Measurements from ENCODE around the gene COPZ2. TPM values are rescaled to one million over a fixed set of nuclear protein-coding genes. Genes with fewer than 3 reads are reported as not detected.

Gene COPZ2
- total and polyA plus RNA-seq, 9 of the 15 experiments (the other 6 are each of a cell fraction or from before 2014, with no cell fraction given) = 0.22 to 0.49 TPM; not detected in 7

DNA sequence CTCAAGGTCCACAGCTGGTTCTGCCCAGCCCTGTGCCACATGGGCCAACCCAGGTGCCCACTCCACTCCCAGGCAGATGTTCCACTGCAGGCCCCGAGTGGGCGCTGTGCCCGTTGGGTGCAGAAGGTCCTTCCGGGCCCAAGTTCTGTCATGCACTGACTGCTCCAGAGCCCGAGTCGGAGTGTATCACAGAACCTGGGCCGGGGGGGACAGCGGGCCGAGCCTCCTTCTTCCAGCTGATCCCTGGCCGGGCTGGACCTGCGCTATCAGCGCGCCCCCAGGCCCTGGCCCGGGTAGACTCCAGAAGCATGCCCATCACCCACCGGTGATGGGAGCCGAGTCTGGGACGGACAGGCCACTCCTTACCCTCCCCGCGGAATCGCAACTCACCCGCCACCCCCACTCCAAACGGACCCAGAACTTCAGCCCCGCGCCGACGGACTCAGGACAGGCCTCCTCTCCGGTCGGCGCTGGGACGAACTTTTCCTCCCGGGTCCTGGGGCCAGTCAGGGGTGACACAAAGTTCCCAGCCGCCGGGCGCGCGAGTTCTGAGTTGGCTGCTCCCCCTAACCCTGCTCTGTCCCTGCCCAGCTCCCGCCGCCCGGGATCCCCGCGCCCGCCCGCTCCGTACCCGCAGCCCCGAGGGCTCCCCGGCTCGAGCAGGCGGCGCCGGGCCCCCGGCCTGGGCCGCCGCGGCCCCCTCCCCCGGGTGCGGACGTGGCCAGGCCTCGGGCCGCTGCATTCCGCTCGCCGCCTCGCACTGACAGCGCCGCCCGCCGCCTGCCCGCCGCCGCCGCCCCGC lies at the start of gene COPZ2 (continued):
- TF ChIP-seq ZNF57 (CRISPR knock-in tag; IDR thresholded peaks at IDR 0.05) (no peak), ZNF589 (CRISPR knock-in tag; IDR thresholded peaks at IDR 0.05; ENCODE audit: low read depth) (no peak), MYNN (IDR thresholded peaks at IDR 0.05) (no peak), MYNN (CRISPR knock-in tag; IDR thresholded peaks at IDR 0.05) (no peak), KLF16 (IDR thresholded peaks at IDR 0.05) (no peak), SNIP1 (IDR thresholded peaks at IDR 0.05; ENCODE audit: low read depth) (no peak), L3MBTL2 (IDR thresholded peaks at IDR 0.05) (no peak), CBX2 (IDR thresholded peaks at IDR 0.05; ENCODE audit: insufficient read depth, low read length, poor library complexity, severe bottlenecking) (no peak)
- TF ChIP-seq, protein P1, sequence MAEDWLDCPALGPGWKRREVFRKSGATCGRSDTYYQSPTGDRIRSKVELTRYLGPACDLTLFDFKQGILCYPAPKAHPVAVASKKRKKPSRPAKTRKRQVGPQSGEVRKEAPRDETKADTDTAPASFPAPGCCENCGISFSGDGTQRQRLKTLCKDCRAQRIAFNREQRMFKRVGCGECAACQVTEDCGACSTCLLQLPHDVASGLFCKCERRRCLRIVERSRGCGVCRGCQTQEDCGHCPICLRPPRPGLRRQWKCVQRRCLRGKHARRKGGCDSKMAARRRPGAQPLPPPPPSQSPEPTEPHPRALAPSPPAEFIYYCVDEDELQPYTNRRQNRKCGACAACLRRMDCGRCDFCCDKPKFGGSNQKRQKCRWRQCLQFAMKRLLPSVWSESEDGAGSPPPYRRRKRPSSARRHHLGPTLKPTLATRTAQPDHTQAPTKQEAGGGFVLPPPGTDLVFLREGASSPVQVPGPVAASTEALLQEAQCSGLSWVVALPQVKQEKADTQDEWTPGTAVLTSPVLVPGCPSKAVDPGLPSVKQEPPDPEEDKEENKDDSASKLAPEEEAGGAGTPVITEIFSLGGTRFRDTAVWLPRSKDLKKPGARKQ (CRISPR knock-in tag; IDR thresholded peaks at IDR 0.05) = no peak

DNA sequence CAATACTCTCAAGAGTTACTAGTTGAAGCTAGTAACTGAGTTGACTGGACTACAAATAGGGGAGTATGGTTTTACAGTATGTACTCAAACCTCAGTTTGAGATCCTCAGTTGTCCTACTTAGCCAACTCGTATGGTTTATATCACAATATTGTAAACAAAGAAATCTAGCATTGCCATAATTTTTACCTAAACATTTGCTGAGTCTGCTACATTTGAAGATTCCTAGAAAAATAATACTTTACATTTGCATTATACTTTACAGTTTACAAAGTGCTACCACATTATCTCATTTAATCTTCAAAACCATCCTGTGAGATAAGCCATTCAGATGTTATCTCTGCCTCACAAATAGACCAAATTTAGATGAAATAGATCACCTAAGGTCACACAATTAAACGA lies 47.3 kb upstream of the COPZ2 start:
- no peaks in the 10 kb centered on the region for H3K9me1 ChIP-seq (ENCODE audit: control insufficient read depth, insufficient read depth, low read length)
- DNase-seq (ENCODE audit: extremely low read depth in 1 of 4, low spot score in 3 of 4) = no peak
- no peaks in the 10 kb centered on the region for H3K27me3 ChIP-seq (ENCODE audit: control insufficient read depth in 2 of 2, insufficient read depth in 2 of 2, low read length in 2 of 2)
- intact Hi-C loops (cut with micrococcal nuclease) (no loop called here), in situ Hi-C loops (cut with MboI) (no loop called here)
- H3K27ac ChIP-seq (ENCODE audit: extremely low read depth, low read depth, low read length) = no peak overlapping the region
- no TSS peak for BruUV-seq (replicated peaks)
- H4K20me1 ChIP-seq (replicated peaks; ENCODE audit: control insufficient read depth, insufficient read depth, low read length) = no peaks in the 10 kb centered on the region
- no peak overlapping the region for H3K4me3 ChIP-seq
- ChIA-PET CTCF (ENCODE audit: low intra/inter-chr PET ratio) (no interaction called here), POLR2A (interaction anchor here (0.8 to 1.1 kb wide), 3 partner anchors 11 to 18 kb away, joined by 3 to 4 read pairs (median 3); no protein-coding TSS in a partner anchor)
- no peak overlapping the region for H2AFZ ChIP-seq (ENCODE audit: low read depth, low read length)
- no peaks in the 10 kb centered on the region for H3K4me1 ChIP-seq (replicated peaks in 1 of 2; ENCODE audit: control insufficient read depth in 2 of 2, insufficient read depth in 2 of 2, low read length in 2 of 2)
- no peak overlapping the region for H3K4me2 ChIP-seq (ENCODE audit: insufficient read depth, low read length)
- peaks cover 34% of the 10 kb centered on the region for H3K79me2 ChIP-seq (ENCODE audit: control insufficient read depth, insufficient read depth, low read length)
- no peak for FAIRE-seq
- no peak overlapping the region for H3K9ac ChIP-seq (ENCODE audit: insufficient read depth in 1 of 2, low read depth in 2 of 2, low read length in 2 of 2)
- H3K36me3 ChIP-seq (ENCODE audit: control insufficient read depth, insufficient read depth, low read length) = no peaks in the 10 kb centered on the region
- no peaks in the 10 kb centered on the region for H3K9me3 ChIP-seq (replicated peaks; ENCODE audit: control insufficient read depth, insufficient read depth, low read depth, low read length)
- no peak for ATAC-seq
- 49% methylated on average over 2 of the region's 2 CpGs for WGBS (ENCODE audit: insufficient coverage, low coverage, missing lambda C conversion rate)
- TF ChIP-seq ZNF668 (CRISPR knock-in tag; IDR thresholded peaks at IDR 0.05) (no peak), RBM39 (optimal IDR thresholded peaks at IDR 0.05; ENCODE audit: low read depth, low read length) (no peak), LCOR (CRISPR knock-in tag; IDR thresholded peaks at IDR 0.05) (no peak), PHF21A (IDR thresholded peaks at IDR 0.05; ENCODE audit: borderline replicate concordance, low read depth) (no peak), PML (IDR thresholded peaks at IDR 0.05; ENCODE audit: low read length) (no peak), ZNF316 (IDR thresholded peaks at IDR 0.05) (peak; percentile 83), ZNF586 (CRISPR knock-in tag; conservative IDR thresholded peaks at IDR 0.05) (no peak), ZNF589 (CRISPR knock-in tag; IDR thresholded peaks at IDR 0.05; ENCODE audit: low read depth) (no peak), MAFK (IDR thresholded peaks at IDR 0.05; ENCODE audit: low read length) (no peak), BCOR (IDR thresholded peaks at IDR 0.05) (no peak)
- TF ChIP-seq, protein P2, sequence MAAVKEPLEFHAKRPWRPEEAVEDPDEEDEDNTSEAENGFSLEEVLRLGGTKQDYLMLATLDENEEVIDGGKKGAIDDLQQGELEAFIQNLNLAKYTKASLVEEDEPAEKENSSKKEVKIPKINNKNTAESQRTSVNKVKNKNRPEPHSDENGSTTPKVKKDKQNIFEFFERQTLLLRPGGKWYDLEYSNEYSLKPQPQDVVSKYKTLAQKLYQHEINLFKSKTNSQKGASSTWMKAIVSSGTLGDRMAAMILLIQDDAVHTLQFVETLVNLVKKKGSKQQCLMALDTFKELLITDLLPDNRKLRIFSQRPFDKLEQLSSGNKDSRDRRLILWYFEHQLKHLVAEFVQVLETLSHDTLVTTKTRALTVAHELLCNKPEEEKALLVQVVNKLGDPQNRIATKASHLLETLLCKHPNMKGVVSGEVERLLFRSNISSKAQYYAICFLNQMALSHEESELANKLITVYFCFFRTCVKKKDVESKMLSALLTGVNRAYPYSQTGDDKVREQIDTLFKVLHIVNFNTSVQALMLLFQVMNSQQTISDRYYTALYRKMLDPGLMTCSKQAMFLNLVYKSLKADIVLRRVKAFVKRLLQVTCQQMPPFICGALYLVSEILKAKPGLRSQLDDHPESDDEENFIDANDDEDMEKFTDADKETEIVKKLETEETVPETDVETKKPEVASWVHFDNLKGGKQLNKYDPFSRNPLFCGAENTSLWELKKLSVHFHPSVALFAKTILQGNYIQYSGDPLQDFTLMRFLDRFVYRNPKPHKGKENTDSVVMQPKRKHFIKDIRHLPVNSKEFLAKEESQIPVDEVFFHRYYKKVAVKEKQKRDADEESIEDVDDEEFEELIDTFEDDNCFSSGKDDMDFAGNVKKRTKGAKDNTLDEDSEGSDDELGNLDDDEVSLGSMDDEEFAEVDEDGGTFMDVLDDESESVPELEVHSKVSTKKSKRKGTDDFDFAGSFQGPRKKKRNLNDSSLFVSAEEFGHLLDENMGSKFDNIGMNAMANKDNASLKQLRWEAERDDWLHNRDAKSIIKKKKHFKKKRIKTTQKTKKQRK (IDR thresholded peaks at IDR 0.05; ENCODE audit: borderline replicate concordance, low read depth, low read length) = no peak

Measured in K562 (cell line).